ENCODE results near the gene AQP6. TPM values are rescaled to one million over a fixed set of nuclear protein-coding genes. Genes with fewer than 3 reads are reported as not detected.
"Not testable (repeated sequence)": the region's sequence is repeated elsewhere in the genome, so short reads cannot be mapped to it uniquely, and the experiment has no call there.

AQP6 gene
- total RNA-seq, 4 donors from 2014 or later, result 0.56 TPM; not detected in 3

DNA sequence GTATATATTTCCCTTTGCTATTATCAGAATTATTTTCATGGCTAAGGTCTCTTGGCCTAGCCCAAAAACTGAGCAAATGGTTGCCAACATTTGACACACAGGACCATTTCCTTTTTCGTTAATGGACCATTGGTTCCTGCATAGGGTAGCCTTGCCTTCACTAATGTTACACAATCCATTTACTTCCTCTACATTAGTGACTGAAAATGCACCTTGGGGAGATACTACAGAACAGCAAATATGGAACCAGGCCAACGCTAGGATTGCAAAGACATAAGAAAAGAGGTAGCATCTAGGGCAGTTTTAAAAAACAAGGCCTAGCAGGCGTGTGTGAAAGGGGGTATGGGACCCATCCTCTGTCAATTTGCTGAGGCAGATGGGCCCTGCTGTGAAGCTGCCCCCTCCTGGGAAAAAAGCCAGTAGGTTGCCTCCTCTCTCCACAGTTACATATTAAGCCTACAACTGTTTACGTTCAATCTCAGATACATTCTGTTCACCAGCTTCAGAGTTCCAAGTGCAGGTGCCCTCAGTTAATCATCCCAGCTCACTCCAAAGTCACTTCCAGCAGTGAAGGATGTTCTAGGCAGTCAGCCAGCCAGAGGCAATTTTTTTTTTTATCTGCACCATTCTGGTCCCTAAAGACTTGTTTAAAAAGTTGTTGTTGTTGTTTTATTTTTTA is 15.0 kb downstream of the AQP6 start:
- TF ChIP-seq, protein P1, sequence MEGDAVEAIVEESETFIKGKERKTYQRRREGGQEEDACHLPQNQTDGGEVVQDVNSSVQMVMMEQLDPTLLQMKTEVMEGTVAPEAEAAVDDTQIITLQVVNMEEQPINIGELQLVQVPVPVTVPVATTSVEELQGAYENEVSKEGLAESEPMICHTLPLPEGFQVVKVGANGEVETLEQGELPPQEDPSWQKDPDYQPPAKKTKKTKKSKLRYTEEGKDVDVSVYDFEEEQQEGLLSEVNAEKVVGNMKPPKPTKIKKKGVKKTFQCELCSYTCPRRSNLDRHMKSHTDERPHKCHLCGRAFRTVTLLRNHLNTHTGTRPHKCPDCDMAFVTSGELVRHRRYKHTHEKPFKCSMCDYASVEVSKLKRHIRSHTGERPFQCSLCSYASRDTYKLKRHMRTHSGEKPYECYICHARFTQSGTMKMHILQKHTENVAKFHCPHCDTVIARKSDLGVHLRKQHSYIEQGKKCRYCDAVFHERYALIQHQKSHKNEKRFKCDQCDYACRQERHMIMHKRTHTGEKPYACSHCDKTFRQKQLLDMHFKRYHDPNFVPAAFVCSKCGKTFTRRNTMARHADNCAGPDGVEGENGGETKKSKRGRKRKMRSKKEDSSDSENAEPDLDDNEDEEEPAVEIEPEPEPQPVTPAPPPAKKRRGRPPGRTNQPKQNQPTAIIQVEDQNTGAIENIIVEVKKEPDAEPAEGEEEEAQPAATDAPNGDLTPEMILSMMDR (IDR thresholded peaks at IDR 0.05), result no peak
- no peak for ATAC-seq (ENCODE audit: low FRiP score)
- DNase-seq (ENCODE audit: low spot score), result no peak

DNA sequence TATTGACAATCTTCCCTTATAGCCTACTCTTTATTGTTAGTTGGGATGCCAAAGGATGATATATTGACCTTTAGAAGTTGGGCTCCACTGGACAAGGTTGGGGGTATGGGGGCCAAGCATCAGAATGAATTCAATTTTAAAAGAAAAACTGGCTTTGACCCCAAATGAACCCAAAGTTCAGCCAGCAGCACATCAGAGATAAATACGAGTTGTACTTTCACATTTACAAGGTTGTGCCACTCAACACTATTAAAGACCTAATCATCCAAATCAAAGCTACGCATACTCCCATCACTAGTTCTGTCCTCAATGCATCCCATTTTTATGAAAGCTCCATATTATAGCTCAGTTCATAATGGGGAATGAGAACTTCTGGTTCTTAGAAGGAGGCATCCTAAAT is 16.7 kb downstream of the AQP6 start:
- not testable (repeated sequence) for DNase-seq (ENCODE audit: low spot score); ATAC-seq (ENCODE audit: low FRiP score)

DNA sequence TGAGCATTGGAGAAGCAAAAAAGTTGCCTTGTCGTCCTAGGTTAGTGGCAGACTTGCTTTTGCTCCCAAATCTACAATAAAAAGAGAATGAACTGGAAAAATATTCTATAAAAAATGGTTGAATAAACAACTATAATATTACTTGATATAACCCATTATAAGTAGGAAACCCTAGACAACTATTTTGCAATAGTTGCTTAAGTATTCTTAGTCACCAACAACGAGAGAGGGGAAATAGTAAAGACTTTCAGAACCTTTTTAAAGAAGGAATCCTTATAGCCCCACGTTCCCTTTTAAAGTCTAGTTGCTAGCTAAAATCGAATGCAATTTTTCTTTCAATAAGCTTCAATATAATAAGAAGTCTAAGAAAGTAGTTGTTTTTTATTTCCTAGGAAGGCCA is 17.5 kb downstream of the AQP6 start:
- ATAC-seq (ENCODE audit: low FRiP score) (no peak), DNase-seq (ENCODE audit: low spot score) (no peak)
- TF ChIP-seq, protein P1 (IDR thresholded peaks at IDR 0.05), result no peak

DNA sequence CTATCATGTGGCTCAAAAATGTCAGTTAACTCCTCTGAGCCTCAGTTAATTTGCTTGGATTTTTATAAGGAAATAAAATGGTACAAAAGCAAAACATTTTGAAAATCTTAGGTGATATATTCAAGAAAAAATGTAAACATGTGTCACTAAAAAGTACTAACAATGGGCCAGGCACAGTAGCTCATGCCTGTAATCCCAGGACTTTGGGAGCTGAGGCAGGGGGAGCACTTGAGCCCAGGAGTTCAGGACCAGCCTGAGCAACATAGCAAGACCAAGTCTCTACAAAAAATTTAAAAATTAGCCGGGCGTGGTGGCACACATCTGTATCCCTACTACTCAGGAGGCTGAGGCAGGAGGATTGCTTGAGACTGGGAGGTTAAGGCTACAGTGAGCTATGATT is 25.7 kb downstream of the AQP6 start:
- DNase-seq (ENCODE audit: low spot score), result no peak
- TF ChIP-seq, protein P1 (IDR thresholded peaks at IDR 0.05), result no peak

DNA sequence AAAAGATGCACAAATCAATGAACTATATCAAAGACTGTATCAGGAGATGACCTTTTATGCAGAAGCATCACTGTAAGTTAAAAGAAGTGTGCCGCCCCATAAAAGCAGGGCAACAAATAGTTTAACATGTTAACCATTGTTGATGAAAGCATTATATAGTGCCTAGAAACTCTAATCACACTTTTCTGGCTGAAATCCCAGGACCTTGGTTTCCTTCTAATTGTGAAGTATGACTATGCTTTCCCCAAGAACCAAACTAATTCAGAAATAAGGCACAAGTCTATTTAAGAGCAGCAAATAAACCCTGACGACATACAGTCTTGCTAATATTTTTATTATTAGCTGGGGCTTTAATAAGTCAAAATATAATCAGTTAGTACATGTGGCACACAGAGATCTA is 30.8 kb downstream of the AQP6 start:
- DNase-seq (ENCODE audit: low spot score) (no peak), ATAC-seq (ENCODE audit: low FRiP score) (no peak)
- TF ChIP-seq, protein P1 (IDR thresholded peaks at IDR 0.05), result no peak

More for the DNA sequence above, 25.7 kb downstream of the AQP6 start:
- no peak for ATAC-seq (ENCODE audit: low FRiP score)

DNA sequence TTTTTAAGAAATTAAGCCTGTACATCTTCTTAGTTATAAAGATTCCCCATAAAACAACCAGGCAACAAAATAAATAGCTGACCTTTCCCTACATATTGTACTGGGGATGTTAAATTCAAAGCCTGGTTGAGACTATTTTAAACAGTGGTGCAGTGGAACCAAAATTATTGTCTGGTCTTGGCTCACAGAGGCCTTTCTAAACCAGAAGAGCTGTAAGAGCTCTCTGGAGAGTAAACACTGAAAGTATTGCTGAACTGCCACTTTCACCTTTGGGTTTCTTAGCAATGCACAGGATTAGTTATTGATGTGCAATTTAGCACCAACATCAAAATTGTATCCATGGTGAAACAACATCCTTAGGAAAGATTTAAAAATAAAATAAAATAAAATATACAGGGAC is 31.9 kb downstream of the AQP6 start:
- ATAC-seq (ENCODE audit: low FRiP score), result no peak
- TF ChIP-seq, protein P1 (IDR thresholded peaks at IDR 0.05), result no peak
- no peak for DNase-seq (ENCODE audit: low spot score)

DNA sequence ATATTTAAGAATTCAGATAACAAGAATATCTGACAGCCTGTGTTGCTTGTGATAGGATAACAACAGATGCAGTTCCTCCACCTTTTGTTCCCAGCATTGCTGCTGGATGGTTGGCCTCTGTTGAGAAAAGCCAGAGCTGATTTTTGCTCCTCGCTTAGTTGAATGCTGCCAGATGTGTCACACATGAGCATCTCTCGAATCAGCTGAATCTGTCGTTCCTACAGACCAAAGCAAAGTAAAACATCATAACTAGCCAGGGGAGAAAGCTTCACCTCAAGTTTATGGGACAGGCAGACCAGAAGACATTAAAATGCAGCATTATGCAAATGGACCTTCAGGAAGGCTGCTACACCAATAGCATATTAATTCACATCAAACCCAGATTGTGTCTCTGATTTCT is 32.4 kb downstream of the AQP6 start:
- no peak for DNase-seq (ENCODE audit: low spot score)
- TF ChIP-seq, protein P1 (IDR thresholded peaks at IDR 0.05), result no peak
- no peak for ATAC-seq (ENCODE audit: low FRiP score)
